ENCODE results near the gene ANO1. TPM values are rescaled to one million over a fixed set of nuclear protein-coding genes. Genes with fewer than 3 reads are reported as not detected.

The ANO1 gene
- total RNA-seq, 3 donors from 2014 or later, result 0.14 to 0.20 (median 0.16) TPM

GRCh38 chr11:70064008-70064725 lies 13.9 kb upstream of the ANO1 start:
- Mint-ChIP-seq H3K9me3 (no peaks in the 10 kb centered on the region), H3K27me3 (ENCODE audit: low read depth) (peaks cover 29% of the 10 kb centered on the region), H3K36me3 (ENCODE audit: insufficient read depth) (no peaks in the 10 kb centered on the region), H3K4me3 (no peak overlapping the region), H3K4me1 (ENCODE audit: low read depth) (no peaks in the 10 kb centered on the region)
- no peak for DNase-seq
- no peak for ATAC-seq

DNA sequence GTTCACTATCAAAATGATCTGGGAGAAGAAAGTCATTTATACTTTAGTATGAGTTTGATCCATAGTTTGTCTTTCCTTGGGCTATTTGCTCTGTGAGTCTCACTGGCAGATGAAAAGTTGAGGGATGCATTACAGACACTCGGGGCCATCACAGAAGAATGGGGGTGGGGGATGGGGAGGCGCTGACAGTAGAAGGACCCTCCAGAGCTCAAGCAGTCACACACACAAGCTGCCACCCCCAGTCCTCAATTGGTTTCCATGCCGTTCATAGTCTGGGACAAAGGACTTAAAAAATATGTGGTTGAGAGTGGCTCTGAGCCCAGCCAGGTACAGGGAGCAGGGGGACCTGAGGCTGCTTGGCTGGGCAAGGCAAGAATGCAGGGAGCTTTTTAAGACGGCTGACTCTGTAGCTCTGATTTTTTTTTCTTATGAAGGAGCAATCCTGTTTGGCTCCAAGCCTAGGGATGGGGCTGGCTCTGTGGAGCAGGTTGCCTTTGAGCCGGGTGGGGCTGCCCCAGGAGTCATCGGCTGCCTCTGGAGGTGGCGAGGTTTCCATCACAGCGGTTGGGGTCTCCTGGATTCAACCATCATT lies 13.3 kb upstream of the ANO1 start:
- no peak overlapping the region for H3K4me3 Mint-ChIP-seq
- no peaks in the 10 kb centered on the region for H3K4me1 Mint-ChIP-seq (ENCODE audit: low read depth)
- DNase-seq (no peak), ATAC-seq (no peak)
- H3K27me3 Mint-ChIP-seq (ENCODE audit: low read depth), result peaks cover 35% of the 10 kb centered on the region
- no peaks in the 10 kb centered on the region for H3K36me3 Mint-ChIP-seq (ENCODE audit: insufficient read depth)
- H3K9me3 Mint-ChIP-seq, result no peaks in the 10 kb centered on the region

GRCh38 chr11:70065318-70066135 lies 12.6 kb upstream of the ANO1 start:
- no peaks in the 10 kb centered on the region for H3K4me1 Mint-ChIP-seq (ENCODE audit: low read depth)
- no peak overlapping the region for H3K4me3 Mint-ChIP-seq
- H3K9me3 Mint-ChIP-seq, result no peaks in the 10 kb centered on the region
- ATAC-seq (no peak), DNase-seq (no peak)
- H3K27me3 Mint-ChIP-seq (ENCODE audit: low read depth), result peaks cover 42% of the 10 kb centered on the region
- H3K36me3 Mint-ChIP-seq (ENCODE audit: insufficient read depth), result no peaks in the 10 kb centered on the region

GRCh38 chr11:70066136-70066520 lies 12.0 kb upstream of the ANO1 start:
- Mint-ChIP-seq H3K27me3 (ENCODE audit: low read depth) (peaks cover 48% of the 10 kb centered on the region), H3K9me3 (no peaks in the 10 kb centered on the region), H3K36me3 (ENCODE audit: insufficient read depth) (no peaks in the 10 kb centered on the region), H3K4me3 (no peak overlapping the region), H3K4me1 (ENCODE audit: low read depth) (no peaks in the 10 kb centered on the region)
- DNase-seq (no peak), ATAC-seq (no peak)

DNA sequence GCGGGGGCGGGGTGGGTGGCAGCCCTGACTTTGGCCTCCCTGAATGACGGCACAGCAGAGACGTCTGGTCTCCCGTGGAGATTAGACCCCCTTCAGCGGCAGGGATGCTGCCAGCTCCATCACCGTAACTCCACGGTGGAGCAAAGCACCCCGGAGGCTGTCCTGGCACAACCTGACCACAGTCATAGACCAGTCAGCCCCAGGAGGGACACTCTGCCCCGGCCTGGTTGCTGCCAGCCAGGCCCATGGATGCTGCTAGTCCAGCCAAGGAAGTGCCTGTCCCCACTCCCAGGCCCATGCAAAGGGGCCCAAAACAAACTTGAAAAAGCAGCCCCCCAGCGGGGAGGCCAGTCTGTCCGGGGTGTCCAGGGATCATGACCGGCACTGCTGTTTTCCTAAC lies 11.5 kb upstream of the ANO1 start:
- ATAC-seq (no peak), DNase-seq (no peak)
- no peak overlapping the region for H3K4me3 Mint-ChIP-seq
- peaks cover 51% of the 10 kb centered on the region for H3K27me3 Mint-ChIP-seq (ENCODE audit: low read depth)
- no peaks in the 10 kb centered on the region for H3K4me1 Mint-ChIP-seq (ENCODE audit: low read depth)
- no peaks in the 10 kb centered on the region for H3K9me3 Mint-ChIP-seq
- H3K36me3 Mint-ChIP-seq (ENCODE audit: insufficient read depth), result no peaks in the 10 kb centered on the region

GRCh38 chr11:70067036-70067435 lies 11.1 kb upstream of the ANO1 start:
- Mint-ChIP-seq H3K27me3 (ENCODE audit: low read depth) (peaks cover 55% of the 10 kb centered on the region), H3K4me3 (no peak overlapping the region), H3K9me3 (no peaks in the 10 kb centered on the region), H3K4me1 (ENCODE audit: low read depth) (no peaks in the 10 kb centered on the region), H3K36me3 (ENCODE audit: insufficient read depth) (no peaks in the 10 kb centered on the region)
- DNase-seq, result no peak
- ATAC-seq, result no peak

DNA sequence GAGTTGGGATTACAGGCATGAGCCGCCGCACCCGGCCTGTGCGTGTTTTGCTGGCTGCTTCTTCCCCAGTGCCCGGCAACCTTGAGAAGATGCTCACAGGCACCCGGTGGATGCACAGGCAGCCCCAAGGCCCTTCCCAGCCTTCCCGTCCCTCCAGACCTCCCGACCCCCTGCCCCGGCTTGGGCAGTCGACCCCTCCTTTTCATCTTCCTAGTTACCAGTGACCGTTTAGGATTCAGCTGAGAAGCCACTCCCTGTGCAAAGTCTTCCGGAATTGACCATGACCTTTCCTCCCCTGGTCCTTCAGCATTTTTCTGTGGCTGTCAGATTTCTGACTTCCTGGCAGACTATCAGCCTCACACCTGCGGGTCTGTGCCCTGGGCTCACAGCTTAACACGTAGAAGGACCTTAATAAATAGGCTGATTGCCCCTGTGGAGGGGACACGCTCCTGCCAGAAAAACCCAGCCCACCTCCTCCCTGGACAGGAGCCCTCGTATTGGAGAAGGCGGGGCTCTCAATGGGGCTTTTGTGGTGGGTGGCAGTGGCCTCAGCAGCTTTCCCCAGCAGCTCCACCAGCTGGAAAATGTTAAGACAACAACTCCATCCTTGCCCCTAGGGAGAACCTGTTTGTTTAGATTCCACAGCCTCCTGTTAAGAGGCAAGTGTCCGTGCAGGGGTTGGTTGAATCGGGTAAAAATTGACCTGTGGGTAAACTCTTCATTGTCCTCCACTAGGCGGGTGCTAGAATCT lies 10.4 kb upstream of the ANO1 start:
- ATAC-seq, result no peak
- no peak for DNase-seq
- no peaks in the 10 kb centered on the region for H3K9me3 Mint-ChIP-seq
- H3K36me3 Mint-ChIP-seq (ENCODE audit: insufficient read depth), result no peaks in the 10 kb centered on the region
- peaks cover 62% of the 10 kb centered on the region for H3K27me3 Mint-ChIP-seq (ENCODE audit: low read depth)
- no peak overlapping the region for H3K4me3 Mint-ChIP-seq
- H3K4me1 Mint-ChIP-seq (ENCODE audit: low read depth), result no peaks in the 10 kb centered on the region

DNA sequence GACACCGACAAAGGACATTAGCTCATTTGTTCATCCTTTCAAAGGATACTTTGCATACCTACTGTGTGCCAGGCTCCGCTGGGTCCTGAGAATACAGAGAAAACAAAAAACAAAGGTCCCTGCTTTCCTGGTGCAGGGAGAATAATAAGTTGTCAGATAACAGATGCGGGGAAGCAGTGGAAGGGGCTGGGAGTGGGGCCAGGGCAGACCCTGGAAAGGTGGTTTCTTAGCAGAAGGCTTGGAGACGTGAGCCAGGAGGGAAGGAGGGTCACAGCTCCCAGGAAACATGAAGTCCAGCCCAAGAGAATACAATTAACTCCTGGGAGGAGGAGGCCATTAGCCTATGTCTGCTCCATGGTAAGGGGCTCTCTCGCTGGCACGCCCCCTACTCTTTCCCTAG lies 9.8 kb upstream of the ANO1 start:
- Mint-ChIP-seq H3K36me3 (ENCODE audit: insufficient read depth) (no peaks in the 10 kb centered on the region), H3K4me3 (no peak overlapping the region), H3K9me3 (no peaks in the 10 kb centered on the region), H3K27me3 (ENCODE audit: low read depth) (peaks cover 67% of the 10 kb centered on the region), H3K4me1 (ENCODE audit: low read depth) (no peaks in the 10 kb centered on the region)
- DNase-seq (no peak), ATAC-seq (no peak)

- Mint-ChIP-seq H3K27me3 (ENCODE audit: low read depth) (peaks cover 68% of the 10 kb centered on the region), H3K9me3 (no peaks in the 10 kb centered on the region), H3K4me3 (no peak overlapping the region), H3K36me3 (ENCODE audit: insufficient read depth) (no peaks in the 10 kb centered on the region), H3K4me1 (ENCODE audit: low read depth) (no peaks in the 10 kb centered on the region)
- ATAC-seq (no peak), DNase-seq (no peak)
These were observed 9.2 kb upstream of the ANO1 start for GRCh38 chr11:70068950-70069349.

DNA sequence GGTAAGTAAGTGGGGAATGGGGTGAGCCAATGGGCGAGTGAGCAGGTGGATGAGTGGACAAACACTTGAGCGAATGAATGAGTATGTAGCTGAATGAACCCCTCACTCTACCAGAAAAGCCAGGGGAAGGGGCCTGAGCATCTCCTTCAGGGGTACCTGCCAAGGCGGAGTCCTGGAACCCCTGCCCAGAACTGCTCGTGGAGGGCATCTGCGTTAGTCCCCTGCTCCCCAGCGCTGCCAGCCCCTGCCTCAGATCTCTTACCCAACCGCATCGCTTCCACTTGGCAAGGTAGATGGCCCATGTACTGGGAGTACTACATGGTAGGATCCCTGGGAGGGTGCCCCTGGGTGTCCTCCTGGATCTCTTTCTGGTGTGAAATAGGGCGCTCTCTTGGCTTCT lies 7.4 kb upstream of the ANO1 start:
- H3K9me3 Mint-ChIP-seq, result no peaks in the 10 kb centered on the region
- DNase-seq (no peak), ATAC-seq (no peak)
- peaks cover 73% of the 10 kb centered on the region for H3K27me3 Mint-ChIP-seq (ENCODE audit: low read depth)
- H3K36me3 Mint-ChIP-seq (ENCODE audit: insufficient read depth), result no peaks in the 10 kb centered on the region
- no peaks in the 10 kb centered on the region for H3K4me1 Mint-ChIP-seq (ENCODE audit: low read depth)
- H3K4me3 Mint-ChIP-seq, result no peak overlapping the region

GRCh38 chr11:70071996-70072395 lies 6.1 kb upstream of the ANO1 start:
- H3K4me1 Mint-ChIP-seq (ENCODE audit: low read depth), result no peaks in the 10 kb centered on the region
- no peaks in the 10 kb centered on the region for H3K9me3 Mint-ChIP-seq
- peaks cover 79% of the 10 kb centered on the region for H3K27me3 Mint-ChIP-seq (ENCODE audit: low read depth)
- no peak for DNase-seq
- H3K4me3 Mint-ChIP-seq, result no peak overlapping the region
- no peak for ATAC-seq
- H3K36me3 Mint-ChIP-seq (ENCODE audit: insufficient read depth), result no peaks in the 10 kb centered on the region

DNA sequence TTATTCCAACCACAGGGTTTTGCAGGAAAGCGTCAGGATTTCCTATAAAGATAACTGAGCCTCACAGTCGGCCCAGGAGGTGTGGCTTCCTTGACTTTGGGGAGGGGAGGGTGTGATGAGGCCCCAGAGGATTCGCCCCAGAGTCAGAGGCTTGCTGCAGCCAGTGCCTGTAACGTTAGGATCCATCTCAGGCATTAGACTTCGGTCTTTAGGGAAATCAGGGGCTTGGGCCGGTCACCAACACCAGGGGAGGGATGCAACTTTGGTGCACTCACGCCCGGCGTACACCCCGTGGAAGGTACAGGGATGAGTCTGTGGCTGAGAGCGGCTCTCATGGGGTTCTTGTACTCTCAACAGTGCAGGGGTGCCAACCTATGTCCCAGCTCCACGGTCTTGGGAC lies 5.7 kb upstream of the ANO1 start:
- Mint-ChIP-seq H3K36me3 (ENCODE audit: insufficient read depth) (no peaks in the 10 kb centered on the region), H3K4me3 (no peak overlapping the region), H3K9me3 (no peaks in the 10 kb centered on the region), H3K4me1 (ENCODE audit: low read depth) (no peaks in the 10 kb centered on the region), H3K27me3 (ENCODE audit: low read depth) (peaks cover 81% of the 10 kb centered on the region)
- DNase-seq (no peak), ATAC-seq (no peak)

GRCh38 chr11:70072861-70073755 lies 5.0 kb upstream of the ANO1 start:
- no peaks in the 10 kb centered on the region for H3K4me1 Mint-ChIP-seq (ENCODE audit: low read depth)
- DNase-seq (no peak), ATAC-seq (no peak)
- no peak overlapping the region for H3K4me3 Mint-ChIP-seq
- peaks cover 82% of the 10 kb centered on the region for H3K27me3 Mint-ChIP-seq (ENCODE audit: low read depth)
- H3K36me3 Mint-ChIP-seq (ENCODE audit: insufficient read depth), result no peaks in the 10 kb centered on the region
- no peaks in the 10 kb centered on the region for H3K9me3 Mint-ChIP-seq
